Measurements from ENCODE around the gene KAZN.

Gene KAZN

GRCh38 chr1:14788080-14788479 lies 189.6 kb downstream of the KAZN start:
- in situ Hi-C loops (cut with HindIII; ENCODE audit: low pct_ligation_motif_present, low pct_unique_long_range_greater_than_20kb, low sequenced_read_pairs): no loop called here
- no peak for DNase-seq

DNA sequence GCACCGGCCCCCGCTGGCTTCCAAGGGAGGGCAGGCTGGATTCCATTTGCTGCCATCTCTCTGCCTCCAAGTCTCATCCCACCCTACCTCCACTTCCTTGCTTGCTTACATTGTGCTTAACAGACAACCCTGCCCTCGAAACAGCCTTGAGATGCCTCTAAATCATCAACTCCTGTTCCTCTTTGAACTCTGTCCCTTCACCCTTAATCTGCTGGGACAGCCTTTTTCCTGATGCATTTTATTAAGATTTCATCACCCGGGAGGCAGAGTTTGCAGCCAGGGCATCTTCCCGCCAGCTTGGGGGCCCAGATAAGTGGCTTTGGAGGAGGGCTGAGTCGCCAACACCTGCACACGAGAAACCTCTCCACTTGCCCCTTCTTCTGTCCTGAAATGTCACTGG lies 192.5 kb downstream of the KAZN start:
- no peak for DNase-seq
- in situ Hi-C loops (cut with HindIII; ENCODE audit: low pct_ligation_motif_present, low pct_unique_long_range_greater_than_20kb, low sequenced_read_pairs): no loop called here

DNA sequence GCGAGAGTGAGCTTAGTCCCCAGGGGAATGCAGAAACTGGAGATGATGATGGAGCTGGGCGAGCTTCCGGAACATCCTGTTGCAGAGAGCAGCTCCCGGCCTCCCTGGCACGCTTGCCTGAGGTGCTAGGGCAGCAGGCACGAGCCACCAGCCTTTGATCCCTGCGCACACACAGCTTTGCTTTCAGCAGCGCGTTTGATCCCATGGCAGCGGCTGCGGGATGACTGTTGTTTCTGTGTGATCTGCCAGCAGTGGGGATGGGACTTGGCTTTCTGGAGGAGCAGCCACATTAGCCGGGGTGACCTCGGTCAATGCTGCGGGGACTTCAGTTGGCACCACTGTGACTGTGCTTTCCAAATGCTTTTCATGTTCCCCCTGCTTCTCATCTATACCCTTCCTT lies 193.2 kb downstream of the KAZN start:
- in situ Hi-C loops (cut with HindIII; ENCODE audit: low pct_ligation_motif_present, low pct_unique_long_range_greater_than_20kb, low sequenced_read_pairs): no loop called here
- DNase-seq: no peak

DNA sequence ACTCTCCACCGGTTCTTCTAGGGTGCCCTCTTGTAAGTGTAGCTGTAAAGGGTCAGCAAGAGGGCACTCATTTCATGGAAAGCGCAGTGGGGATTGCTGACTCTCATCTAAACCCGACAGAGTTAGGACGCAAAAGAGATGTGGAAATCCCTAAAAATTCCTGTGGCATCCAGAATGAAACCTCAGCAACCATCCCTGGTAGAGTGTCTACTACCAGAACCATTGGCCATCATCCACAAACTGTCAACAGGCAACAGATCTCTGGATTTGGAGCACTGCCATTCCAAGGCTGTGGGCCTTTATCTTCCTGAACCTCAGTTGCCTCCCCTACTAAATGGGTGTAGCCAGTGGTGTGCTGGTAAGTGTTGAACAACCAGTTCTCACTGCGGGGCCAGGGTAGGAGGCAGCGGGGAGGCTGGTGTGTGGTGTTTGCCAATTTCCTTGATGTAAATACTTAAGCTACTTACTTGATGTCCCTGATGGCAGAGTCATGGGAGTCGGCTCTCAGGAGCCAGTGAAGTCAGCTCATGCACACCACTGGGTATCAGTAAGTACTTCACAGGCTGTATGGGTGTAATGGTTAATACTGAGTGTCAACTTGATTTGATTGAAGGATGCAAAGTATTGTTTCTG lies 195.8 kb downstream of the KAZN start:
- no peak for DNase-seq
- in situ Hi-C loops (cut with HindIII; ENCODE audit: low pct_ligation_motif_present, low pct_unique_long_range_greater_than_20kb, low sequenced_read_pairs): no loop called here

GRCh38 chr1:14794906-14795305 lies 196.4 kb downstream of the KAZN start:
- DNase-seq: no peak
- in situ Hi-C loops (cut with HindIII; ENCODE audit: low pct_ligation_motif_present, low pct_unique_long_range_greater_than_20kb, low sequenced_read_pairs): no loop called here

DNA sequence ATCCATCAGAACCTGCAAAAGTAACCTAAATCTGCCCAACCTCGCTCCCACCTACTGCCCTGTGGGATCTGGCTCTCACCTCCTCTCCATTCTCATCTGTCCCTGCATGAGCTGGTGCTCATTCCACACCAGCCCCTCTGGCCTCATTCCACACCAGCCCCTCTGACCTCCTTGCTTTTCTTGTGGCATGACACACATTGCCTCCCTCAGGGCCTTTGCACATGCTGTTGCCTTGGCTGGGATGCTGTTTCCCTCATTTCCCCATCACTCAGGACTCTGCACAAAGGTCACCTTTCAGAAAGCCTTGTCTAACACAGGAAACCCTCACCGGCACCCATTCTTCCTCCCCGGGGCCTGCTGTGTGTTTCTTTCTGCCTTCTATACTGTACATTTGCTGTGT lies 197.1 kb downstream of the KAZN start:
- DNase-seq: no peak
- in situ Hi-C loops (cut with HindIII; ENCODE audit: low pct_ligation_motif_present, low pct_unique_long_range_greater_than_20kb, low sequenced_read_pairs): no loop called here

DNA sequence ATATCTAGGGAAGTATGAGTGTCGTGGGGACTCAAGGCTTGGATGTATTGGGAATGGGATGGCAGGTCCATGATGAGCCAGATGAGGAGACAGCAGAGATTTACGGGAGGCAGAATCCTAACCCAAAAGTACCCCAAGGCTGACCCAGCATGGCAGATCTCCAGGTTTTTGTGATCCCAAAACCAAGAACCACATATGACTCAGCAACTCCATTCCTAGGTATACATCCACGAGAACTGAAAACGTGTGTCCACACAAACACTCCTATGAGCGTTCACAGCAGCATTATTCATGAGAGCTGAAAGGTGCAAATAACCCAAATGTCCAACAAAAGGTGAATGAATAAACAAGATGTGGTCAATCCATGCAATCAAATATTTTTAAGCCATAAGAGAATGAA lies 201.5 kb downstream of the KAZN start:
- in situ Hi-C loops (cut with HindIII; ENCODE audit: low pct_ligation_motif_present, low pct_unique_long_range_greater_than_20kb, low sequenced_read_pairs): no loop called here
- no peak for DNase-seq

DNA sequence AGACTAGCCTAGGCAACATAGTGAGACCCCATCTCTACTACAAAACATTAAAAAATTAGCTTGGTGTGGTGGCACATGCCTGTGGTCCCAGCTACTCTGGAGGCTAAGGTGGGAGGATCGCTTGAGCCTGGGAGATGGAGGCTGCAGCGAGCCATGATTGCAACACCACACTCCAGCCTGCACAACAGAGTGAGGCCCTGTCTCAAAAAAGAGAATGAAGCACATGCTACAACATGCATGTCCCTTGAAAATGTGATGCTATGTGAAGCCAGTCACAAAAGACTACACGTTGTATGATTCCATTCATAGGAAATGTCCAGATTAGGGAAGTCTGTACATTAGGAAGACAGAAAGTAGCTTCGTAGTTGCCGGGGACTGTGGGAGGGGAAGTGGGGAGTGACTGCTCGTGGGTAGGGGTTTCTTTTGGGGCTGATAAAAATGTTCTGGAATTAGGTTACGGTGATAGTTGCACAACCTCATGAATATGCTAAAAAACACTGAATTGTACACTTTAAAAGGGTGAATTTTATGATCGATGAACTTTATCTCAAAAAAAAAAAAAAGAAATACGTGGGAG lies 202.1 kb downstream of the KAZN start:
- in situ Hi-C loops (cut with HindIII; ENCODE audit: low pct_ligation_motif_present, low pct_unique_long_range_greater_than_20kb, low sequenced_read_pairs): no loop called here
- no peak for DNase-seq

GRCh38 chr1:14803002-14803789 lies 204.7 kb downstream of the KAZN start:
- in situ Hi-C loops (cut with HindIII; ENCODE audit: low pct_ligation_motif_present, low pct_unique_long_range_greater_than_20kb, low sequenced_read_pairs): no loop called here
- no peak for DNase-seq

- in situ Hi-C loops (cut with HindIII; ENCODE audit: low pct_ligation_motif_present, low pct_unique_long_range_greater_than_20kb, low sequenced_read_pairs): no loop called here
- DNase-seq: peak; percentile 8
Observed at GRCh38 chr1:14804626-14805025, 206.1 kb downstream of the KAZN start.

DNA sequence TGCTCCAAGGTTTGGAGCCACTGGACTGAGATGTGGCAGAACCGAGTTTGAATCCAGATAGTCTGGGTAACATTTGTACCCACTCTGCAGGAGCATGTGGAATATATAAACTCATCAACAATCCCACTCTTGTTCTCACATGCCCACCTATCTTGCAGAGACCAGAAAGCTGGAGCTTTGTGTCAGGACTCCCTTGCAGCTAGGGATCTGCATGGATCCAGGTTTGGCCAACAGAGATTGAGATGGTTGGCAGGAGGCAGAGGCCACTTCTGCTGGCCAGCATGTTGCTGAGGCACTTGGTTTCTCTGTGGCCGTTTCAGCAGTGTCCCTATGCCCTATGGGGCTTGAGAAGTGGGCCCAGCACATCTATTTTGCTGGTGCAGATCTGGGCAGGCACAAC lies 208.3 kb downstream of the KAZN start:
- DNase-seq: no peak
- in situ Hi-C loops (cut with HindIII; ENCODE audit: low pct_ligation_motif_present, low pct_unique_long_range_greater_than_20kb, low sequenced_read_pairs): no loop called here

GRCh38 chr1:14808768-14809167 lies 210.3 kb downstream of the KAZN start:
- no peak for DNase-seq
- in situ Hi-C loops (cut with HindIII; ENCODE audit: low pct_ligation_motif_present, low pct_unique_long_range_greater_than_20kb, low sequenced_read_pairs): no loop called here

GRCh38 chr1:14809191-14809981 lies 210.9 kb downstream of the KAZN start:
- DNase-seq: no peak
- in situ Hi-C loops (cut with HindIII; ENCODE audit: low pct_ligation_motif_present, low pct_unique_long_range_greater_than_20kb, low sequenced_read_pairs): no loop called here

DNA sequence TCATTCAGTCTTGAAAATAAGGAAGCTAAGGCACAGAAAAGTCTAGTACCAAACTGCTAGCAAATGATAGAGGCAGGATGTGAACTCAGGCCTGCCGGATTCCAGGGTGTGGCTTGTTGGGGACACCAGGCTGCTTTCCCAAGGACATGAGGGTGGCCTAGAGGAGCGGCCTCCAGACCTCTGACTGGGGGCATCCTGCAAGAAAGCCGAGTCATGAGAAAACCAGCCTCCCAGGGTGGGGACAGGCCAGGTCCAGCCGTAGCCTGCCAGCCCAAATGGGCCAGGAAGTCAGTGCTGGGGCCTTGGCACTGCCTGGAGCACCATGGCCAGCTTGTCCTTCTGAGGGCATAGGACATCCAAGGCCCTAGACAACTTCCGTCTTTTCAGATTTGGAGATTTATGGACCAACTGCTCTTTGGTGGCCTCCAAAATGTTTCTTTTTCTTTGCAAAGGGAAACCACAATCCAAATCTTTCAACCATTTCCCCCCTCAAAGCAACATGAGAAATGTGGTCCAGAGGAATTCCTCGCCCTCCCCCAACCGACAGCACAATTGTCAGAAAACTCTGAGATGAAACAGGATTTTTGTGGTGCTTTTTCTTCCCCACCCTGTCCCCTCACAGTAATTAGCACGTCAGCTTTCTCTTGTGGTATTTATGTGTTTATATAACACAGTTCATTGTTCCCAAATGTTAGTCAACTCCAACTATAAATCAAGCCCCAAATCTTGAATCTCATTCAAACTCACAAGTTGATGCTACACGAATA lies 212.3 kb downstream of the KAZN start:
- in situ Hi-C loops (cut with HindIII; ENCODE audit: low pct_ligation_motif_present, low pct_unique_long_range_greater_than_20kb, low sequenced_read_pairs): no loop called here
- no peak for DNase-seq

DNA sequence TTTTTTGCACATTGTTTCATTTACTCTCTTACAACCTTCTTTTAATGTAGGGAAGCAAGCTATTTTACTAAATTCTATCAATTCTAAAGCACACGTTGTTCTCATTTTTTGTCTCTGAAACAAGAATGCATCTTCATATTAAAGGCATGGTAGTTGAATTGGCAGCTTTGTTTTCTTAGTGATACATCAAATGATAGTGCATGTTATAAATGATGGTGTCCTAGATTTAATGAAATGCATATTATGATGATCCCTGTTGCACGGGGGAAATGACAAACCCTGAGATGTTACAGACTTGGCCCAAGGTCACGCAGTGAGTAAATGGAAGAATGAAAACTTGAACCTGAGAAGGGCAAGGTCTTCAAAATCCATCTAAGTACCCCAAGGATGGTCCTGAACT lies 213.1 kb downstream of the KAZN start:
- DNase-seq: no peak
- in situ Hi-C loops (cut with HindIII; ENCODE audit: low pct_ligation_motif_present, low pct_unique_long_range_greater_than_20kb, low sequenced_read_pairs): no loop called here

- in situ Hi-C loops (cut with HindIII; ENCODE audit: low pct_ligation_motif_present, low pct_unique_long_range_greater_than_20kb, low sequenced_read_pairs): no loop called here
- no peak for DNase-seq
Observed at GRCh38 chr1:14812189-14812588, 213.7 kb downstream of the KAZN start.

- in situ Hi-C loops (cut with HindIII; ENCODE audit: low pct_ligation_motif_present, low pct_unique_long_range_greater_than_20kb, low sequenced_read_pairs): no loop called here
- DNase-seq: peak; percentile 1
Observed at GRCh38 chr1:14815175-14815877, 216.8 kb downstream of the KAZN start.
